Raji (cell line): ENCODE data around the gene BFAR.
"Not testable (repeated sequence)": the region's sequence is repeated elsewhere in the genome, so short reads cannot be mapped to it uniquely, and the experiment has no call there.

ENCODE experiments used
- POLR2A ChIP-seq: IDR thresholded peaks from 2 replicates; pipeline ENCODE4 v1.6.1; 2011; ENCODE audit warnings: low read depth, low read length, control low read depth; ENCODE audit not compliant: insufficient read depth

BFAR gene

GRCh38 chr16:14672403-14672971, 39.7 kb downstream of the BFAR start:
- TF ChIP-seq POLR2A: 0 out of 2 replicates have a peak, but pooled peaks have one; percentile 8

DNA sequence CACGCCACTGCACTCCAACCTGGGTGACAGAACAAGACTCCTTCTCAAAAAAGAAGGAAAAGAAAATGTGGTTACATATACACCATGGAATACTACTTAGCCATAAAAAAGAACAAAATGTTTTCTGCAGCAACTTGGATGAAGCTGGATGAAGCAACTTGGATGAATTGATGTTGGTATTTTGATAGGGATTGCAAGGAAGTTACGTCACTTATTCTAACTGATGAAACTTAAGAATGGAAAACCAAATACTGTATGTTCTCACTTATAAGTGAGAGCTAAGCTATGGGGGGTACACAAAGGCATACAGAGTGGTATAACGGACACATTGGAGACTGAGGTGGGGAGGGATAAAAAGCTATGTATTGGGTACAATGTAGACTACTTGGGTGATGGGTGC, 43.9 kb downstream of the BFAR start:
- no peak for TF ChIP-seq POLR2A

DNA sequence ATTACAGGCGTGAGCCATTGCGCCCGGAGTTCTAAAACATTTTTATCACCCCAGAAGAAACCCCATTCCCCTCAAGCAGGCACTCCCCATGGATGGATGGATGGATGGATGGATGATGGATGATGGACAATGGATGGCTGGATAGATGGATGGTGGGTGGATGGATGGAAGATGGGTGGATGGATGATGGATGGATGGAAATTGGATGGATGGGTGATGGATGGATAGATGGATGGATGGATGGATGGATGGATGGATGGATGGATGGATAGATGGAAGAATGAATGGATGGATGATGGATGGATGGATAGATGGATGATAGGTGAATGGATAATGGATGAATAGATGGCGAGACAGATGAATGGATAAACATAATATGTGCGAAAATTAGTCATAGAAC, 44.9 kb downstream of the BFAR start:
- TF ChIP-seq POLR2A: no peak

GRCh38 chr16:14678748-14679497, 46.2 kb downstream of the BFAR start:
- TF ChIP-seq POLR2A: no peak

GRCh38 chr16:14681115-14681514, 48.4 kb downstream of the BFAR start:
- TF ChIP-seq POLR2A: no peak

GRCh38 chr16:14682121-14682520, 49.4 kb downstream of the BFAR start:
- TF ChIP-seq POLR2A: no peak

DNA sequence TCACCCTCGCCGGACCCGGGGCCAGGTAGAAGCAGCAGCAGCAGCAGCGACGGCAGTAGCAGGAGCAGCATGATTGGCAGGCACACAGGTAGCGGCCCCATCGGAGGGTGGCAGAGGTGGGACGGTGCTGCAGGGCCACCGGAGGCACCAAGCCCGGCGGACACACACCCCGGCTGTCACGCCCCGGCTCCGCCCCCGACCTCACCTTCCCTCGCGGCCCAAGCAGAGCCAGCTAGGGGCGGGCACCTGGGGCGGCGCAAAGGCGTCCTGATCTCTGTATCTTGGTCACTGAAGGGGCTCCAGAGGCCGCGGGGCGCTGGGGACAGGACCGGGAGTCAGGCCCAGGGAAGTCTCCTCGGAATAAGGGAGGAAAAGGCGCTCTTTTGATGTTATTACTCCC, 61.4 kb downstream of the BFAR start, which contains the start of gene PLA2G10:
PLA2G10 (minus strand) TSS at position 180 of the 400 bp plus-strand sequence; CDS start at position 101, 79 bp downstream.
- TF ChIP-seq POLR2A: not testable (repeated sequence)

DNA sequence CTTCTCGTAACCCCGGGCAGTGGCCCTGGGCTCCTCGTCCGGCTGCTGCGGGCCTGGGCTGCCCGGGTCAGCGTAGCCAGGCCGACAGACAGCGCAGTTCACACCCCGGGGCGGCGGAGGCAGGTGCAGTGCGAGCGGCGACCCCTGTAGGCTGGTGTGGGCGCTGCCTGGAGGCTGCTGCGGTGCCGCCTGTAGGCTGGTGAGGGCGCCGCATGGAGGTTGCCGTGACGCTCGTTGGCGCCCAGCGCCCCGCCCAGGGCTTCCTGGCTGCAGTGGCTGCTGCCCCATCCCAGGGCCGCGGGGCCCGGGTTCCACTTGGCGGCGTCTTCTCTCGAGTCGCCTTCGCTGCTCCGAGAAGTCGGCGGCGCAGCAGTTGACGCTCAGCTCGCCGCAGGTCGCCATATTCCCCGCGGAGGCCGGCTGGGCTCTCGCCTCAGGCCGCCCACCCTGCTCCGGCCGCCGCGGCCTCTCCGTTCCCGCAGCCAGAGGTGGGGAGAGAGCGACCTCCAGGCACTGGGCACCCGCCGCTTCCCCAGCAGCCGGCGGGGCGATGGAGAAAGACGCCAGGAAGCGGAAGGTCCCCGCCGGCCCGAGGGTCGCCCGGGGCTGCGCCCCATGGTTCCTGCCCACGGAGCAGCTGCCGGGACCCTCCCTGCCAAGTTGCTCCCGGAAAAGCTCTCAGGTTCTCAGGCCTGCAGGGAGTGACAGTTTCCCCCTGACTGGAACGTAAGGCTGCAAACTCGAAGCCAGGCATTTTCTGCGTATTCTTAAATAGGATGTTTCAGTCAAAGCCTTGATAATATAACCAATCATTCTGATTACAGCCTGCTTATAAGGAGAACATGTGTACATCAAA, 70.6 kb downstream of the BFAR start, which contains the start of gene NPIPA3:
NPIPA3 (plus strand) TSS at position 256 of the 856 bp plus-strand sequence. CDS start 5,533 bp downstream, outside the sequence.
- not testable (repeated sequence) for TF ChIP-seq POLR2A
